Measurements from ENCODE around the gene HOXB1.
"Not testable (repeated sequence)": the region's sequence is repeated elsewhere in the genome, so short reads cannot be mapped to it uniquely, and the experiment has no call there.

The HOXB1 gene

DNA sequence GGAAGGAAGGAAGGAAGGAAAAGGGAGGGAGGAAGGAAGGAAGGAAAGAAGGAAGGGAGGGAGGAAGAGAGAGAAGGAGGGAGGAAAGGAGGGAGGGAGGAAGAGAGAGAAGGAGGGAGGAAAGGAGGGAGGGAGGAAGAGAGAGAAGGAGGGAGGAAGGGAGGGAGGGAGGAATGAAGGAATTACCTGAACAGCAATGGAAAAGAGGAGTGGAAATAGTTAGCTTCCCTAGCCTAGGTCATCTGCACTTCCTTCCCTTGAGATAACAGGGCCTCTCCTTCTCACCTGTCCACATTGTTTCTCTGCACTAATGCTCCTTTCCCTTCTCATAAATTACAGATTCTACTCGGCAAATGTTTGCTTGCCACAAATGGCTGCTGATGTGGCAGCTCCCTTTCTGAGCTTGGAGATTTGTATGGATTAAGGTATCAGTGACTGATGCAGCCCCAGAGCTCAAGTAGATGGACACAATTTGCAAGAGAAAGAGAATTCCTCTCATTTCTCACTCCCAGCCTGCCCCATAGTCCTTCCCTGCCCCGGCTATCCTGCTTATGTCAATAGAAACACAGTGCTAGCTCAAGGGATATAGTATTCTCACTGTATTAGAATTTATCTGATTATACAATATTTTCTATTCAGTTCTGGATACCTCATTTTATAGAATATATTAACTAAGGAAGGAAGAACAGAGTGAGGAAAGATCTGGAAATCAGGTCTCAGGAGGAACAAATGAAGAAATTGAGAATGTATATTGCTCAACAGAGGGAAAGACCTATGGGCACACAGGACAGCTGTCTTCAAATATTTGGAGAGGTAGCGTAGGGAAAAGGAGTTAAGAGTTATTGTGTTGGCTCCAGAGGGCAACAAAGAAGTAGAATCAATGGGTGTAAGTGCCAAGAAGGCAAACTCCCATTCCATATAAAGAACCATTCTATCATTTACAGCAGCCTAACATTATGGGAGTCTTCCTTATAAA, 14.6 kb downstream of the HOXB1 start:
- DNase-seq = no peak

DNA sequence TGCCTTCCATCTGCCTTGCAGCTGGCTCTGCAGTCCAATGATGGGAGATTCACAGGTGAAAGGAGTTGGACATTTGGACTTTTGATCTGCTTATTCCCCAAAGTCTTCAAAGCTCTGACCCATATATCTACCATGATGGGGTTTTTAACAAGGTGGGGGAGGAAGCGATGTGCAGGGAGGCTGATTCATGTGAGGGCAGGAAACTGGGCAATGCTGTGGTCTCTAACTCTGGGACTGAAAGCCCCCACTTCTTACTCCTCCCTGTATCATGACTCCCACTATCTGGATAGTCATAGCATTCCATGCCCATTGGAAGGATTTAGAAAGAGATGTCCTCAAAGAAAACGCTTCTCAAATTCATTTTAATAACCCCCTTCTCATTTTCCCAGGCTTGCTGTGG, 16.3 kb downstream of the HOXB1 start:
- no peak for DNase-seq

DNA sequence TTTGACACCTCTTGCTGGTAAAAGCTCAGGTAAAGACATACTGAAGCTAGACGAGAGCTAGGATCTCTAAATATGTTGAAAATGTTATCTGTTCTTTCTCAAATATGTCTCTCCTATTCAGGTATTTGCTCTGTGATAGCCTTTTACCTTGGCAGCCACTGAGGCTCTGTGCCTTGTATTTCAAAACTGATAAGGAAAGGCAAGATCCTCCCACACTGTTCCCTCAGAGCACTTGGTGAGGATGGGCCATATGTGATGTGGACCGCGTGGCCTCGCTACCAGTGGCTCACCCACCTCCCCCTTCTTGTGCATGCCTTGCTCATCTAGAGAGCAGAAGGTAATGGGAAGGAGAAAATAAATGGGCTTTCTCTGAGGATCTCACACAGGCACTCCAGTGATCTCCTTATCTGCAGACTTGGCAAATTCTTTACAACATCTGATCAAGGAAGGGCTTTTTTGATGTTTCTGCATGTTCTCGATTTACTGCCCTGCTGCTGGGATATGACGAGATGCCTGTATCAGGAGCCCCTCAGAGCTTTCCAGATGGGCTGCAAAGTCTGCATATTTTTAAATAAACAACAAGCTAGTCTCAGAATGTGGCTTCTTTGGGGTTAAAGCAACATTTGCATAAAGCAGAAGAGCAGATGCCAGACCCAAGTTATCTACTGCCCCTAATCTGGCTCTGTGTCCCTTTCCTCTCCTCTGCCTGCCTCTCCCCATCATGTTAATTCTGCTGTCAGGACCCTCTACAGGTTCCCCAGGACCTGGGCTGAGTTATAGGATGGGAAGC, 16.9 kb downstream of the HOXB1 start:
- no peak for DNase-seq

DNA sequence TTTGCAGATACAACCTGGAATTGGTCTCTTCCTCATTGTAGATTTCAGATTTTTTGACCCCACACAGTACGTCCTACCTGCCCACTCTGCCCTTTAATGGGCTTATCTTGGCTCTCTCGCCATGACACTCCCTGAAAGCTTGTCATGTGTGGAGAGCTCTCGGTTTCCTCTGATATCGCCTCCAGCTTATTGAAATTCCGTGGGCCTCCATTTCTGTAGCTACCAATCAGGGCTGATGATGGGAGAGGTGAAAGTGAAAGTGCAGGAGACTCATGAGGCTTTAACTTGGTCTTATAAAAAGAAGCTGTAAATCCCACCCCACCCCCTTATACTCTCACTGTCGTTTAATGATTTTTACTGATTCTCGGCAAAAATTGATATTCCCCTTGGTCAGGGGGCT, 17.7 kb downstream of the HOXB1 start:
- DNase-seq = no peak

DNA sequence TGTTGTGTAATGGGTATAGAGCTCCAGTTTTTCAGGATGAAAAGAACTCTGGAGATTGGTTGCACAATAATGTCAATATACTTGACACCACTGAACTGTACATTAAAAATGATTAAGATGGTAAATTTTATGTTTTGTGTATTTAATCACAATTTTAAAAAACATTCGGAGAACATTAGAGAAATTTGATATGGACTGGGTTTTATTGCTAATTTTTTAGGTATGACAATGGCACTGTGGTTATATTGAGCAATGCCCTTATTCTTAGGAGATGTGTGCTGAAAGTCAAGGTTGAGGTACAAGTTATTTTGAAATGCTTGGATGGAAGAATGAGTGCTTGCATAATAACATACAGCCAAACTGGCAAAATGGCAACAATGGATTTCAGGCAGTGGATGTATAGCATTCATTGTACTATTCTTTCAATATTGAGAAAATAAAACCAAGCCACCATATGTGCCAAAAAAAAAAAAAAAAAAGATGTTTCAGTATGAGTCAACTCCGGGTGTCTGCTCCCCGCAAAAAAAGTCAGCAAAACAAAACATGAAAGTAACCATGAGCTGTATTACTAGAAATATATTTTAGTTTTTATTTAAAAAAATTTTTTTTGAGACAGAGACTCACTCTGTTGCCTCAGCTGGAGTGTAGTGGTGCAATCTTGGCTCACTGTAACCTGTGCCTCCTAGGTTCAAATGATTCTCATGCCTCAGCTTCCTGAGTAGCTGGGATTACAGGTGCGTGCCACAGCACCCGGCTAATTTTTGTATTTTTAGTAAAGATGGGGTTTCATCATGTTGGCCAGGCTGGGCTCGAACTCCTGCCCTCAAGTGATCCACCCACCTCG, 19.8 kb downstream of the HOXB1 start:
- peak; percentile 73 for DNase-seq

DNA sequence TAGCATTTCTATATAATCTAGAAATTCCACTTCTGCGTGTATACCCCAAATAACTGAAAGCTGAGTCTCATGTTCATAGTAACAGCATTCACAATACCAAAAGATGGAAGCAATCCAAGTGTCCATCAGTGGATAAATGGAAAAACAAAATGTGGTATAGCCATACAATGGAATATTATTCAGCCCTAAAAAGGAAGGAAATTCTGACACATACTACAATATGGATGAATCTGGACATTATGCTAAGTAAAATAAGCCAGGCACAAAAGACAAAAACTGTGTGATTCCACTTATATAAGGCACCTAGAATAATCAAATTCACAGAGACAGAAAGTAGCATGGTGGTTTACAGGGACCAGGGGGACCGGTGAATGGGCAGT, 20.4 kb downstream of the HOXB1 start:
- DNase-seq = no peak

DNA sequence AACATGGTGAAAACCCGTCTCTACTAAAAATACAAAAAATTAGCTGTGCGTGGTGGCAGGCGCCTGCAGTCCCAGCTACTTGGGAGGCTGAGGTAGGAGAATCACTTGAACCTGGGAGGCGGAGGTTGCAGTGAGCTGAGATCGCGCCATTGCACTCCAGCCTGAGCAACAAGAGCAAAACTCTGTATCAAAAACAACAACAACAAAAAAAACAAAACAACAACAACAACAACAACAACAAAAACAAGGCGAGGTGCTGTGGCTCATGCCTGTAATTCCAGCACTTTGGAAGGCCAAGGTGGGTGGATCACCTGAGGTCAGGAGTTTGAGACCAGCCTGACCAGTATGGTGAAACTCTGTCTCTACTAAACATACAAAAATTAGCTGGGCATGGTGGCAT, 21.1 kb downstream of the HOXB1 start:
- DNase-seq = not testable (repeated sequence)

DNA sequence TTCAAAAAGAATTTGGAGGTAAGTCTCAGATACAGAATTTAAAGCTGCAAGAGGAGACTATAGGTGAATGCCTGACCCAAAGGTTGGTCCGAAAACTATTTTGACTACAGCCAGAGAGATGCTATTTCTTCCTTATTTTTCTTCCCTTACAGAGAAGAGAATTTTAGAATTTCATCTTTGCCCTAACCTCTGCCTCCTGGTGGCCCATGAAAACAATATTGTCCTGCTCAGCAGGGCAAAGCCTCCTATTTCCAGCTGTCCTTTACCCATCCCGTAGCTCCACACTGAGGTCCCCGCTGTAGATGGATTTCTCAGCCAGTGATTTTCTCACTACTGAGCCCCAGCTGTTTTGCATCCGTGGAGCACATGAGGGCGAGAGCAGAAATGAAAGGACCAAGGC, 24.6 kb downstream of the HOXB1 start:
- no peak for DNase-seq

DNA sequence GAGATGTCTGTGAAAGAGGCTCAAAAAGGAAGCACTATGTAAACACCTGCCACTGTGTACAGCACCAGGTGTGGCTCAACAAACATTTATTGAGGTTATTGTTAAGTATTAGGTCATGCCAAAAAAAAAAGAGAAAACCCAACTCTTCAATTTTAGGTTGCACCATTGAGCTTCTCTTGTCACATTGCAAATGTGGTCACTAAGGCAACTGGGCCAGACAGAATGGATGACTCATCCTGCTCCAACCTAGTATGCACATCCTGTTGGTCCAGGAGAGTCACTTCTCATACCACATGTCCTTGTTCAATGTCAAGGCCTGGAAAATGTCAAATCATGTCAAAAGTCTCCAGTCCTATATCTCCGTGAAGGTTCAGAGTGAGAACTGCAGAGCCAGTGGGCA, 25.0 kb downstream of the HOXB1 start:
- DNase-seq = peak; percentile 89

DNA sequence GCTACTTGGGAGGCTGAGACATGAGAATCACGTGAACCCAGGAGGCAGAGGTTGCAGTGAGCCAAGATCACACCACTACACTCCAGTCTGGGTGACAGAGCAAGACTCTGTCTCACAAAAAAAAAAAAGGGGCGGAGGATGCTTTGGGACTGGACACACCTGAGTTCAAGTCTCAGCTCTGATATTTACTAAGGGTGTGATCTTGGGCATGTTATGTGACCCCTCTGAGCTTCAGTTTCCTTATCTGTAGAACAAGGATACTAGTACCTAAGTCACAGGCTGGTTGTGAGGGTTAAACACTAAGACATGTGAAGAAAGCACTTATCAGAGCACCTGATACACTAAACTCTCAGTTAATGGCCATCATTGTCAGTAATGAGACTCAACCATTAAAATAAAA, 25.9 kb downstream of the HOXB1 start:
- no peak for DNase-seq

DNA sequence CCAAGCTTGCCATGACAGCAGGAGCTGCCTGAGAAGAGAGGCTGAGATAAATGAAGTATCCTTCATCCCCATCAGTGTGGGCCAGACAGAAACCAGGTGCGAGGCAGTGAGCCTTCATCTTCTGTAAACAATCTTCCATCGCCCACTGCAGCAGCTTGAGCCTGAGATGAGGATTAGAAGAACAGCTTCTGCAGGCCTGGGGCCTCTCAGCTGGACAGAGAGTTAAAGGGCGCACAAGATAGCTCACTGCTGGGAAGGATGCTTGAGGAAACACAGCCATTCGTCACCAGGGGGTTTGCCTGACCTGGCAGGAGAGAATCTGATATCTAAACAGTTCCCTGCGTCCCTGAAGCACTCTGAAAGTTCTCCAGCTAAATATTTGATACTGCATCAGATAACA, 27.1 kb downstream of the HOXB1 start:
- DNase-seq = no peak

DNA sequence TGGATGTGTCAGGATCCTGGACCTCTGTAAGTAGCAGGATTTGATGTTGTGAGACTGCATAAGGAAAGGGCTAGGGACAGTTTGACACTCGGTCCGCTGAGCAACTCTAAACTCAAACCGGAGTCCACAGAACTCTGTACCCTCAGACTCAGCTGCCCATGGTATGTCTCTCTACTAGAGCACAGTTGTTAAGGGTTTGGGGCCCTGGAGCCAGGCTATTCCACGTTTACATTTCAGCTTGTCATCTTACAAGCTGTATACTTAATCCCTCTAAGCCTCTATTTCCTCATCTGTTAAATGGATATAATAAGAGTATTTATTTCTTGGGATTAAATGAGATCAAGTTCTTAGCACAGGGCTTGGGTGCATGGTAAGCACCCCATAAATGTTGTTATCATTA, 27.9 kb downstream of the HOXB1 start:
- no peak for DNase-seq

DNA sequence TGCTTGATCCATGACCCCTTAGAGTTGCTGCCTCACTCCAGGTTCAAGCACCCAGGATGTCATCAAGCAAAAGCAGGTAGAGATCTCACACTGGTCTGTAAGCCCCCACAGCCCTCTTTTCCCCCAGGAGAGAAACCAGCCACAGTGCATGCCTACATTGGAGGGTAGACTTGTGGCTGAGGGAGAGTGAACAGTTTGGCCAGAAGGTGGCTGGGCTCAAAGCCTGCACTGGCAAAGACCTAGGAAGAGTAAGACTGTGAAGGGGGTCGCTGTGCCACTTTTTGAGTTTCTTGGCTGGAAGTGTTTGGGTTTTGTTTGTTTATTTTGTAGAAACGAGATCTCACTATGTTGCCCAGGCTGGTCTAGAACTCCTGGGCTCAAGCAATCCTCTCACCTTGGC, 28.5 kb downstream of the HOXB1 start:
- no peak for DNase-seq

DNA sequence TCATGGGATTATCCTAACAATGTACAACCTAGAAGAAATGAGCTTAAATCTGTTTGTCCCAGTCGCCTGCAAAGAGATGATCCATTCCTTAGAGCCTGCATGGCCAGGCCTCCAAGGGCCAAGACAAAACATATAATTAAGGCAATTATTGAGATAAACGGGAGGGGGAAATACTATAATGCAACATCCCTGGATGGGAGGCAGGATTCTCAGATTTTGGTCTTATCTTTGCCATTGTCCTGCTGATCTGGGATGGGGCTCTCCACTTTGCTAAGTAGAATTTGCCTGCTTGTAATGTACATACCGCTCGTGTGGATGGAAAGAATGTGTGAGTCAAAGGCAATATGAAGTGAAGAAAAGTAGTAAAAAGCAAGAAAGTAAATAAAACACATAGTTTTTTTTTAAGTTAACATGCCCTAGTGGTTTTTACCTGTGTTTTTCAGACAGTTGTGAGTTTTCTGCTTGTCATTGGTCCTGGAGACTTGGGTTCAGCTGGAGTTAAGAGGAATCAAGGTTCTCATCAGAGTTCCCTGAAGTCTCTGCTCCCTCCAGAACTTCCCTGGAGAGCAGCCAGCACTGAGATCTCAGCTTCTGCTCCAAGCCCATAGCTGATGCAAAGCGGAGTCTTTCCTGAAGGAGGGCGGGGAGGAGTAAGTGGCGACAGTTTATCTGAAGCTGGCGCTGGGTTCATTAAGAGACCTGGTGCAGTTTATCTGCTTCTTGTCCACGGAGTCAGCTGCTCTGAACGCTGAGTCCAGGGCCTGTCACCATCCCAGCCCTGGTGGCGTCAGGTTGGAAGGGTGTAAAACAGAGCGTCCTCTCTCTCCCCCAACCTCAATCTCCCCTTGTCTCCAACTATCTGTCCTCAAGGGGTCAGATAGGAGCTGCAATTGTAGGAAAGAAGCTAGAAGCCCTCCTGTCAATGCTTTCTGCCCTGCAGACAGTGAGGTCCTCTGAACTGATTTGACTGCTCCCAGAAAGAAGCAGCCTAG, 30.1 kb downstream of the HOXB1 start:
- no peak for DNase-seq

DNA sequence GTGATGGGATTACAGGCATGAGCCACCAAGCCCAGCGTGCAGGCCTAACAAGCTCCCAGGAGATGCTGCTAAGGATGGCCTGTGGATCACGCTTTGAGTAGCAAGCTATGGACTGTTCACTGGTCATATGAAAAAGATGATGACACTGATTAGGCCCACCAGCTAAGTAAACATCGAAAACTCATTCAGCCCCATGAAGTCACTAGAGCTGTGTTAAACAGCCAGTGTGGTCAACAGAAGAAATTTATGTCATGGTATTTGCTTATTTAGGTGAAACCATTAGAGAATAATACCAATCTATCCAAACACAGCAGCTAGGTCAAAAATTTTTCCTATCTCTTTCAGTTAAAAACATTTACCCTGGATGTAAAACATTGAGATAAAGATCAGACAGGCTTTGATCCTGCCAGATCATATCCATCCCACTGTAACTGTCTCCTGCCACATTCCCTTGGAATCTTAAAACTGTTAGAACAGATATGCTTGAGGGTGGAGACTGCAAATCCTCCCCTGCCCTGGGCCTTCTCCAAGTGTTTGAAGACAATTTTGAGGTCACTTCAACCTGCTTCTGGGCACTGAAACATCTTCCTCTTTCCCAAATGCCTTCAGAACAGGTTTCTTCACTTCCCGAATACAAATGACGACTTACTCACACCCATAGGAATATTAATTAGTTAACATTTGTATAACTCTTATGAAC, 30.9 kb downstream of the HOXB1 start:
- no peak for DNase-seq

DNA sequence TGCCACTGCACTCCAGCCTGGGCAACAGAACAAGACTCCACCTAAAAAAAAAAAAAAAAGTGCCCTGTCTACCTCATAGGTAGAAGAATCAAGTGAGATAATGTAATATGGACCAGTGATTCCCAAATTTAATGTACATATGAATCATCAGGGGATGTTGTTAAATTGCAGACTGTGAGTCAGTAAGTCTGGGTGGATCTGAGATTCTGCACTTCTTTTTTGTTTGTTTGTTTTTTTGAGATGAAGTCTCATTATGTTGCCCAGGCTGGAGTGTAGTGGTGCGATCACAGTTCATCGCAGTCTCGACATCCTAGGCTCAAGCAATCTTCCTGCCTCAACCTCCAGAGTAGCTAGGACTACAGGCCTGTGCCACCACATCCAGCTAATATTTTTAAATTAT, 31.6 kb downstream of the HOXB1 start:
- DNase-seq = no peak

DNA sequence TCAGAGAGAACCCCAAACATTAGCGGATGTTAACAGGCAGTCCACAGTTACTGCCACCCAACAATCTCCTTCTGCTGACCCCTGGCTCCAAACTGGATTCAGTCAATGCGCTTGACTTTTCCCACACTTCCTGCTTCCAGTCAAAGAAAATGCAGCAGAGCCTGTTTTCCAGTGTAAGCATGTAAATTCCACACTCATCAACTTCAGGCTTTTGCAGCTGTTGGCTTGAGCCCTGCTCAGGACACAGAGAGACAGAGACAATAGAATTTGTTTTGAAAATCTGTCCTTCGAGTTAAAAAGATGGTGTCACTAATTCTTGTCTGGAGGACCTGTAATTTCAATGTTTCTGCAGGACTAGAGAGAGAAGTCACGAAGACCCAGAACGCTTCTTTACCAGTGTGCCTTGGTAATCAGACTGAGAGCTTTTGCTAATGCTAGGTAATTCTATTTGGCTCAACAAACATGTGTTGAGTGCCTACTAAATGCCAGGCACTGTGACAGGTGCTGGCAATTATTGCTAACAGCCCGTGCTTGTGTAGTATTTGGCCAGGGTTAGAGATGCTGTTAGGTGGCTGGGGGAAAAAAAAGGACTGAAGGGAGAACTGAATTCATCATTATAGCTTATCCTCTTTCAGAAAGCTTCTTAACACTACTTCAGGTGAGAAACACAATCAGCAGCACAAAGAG, 32.5 kb downstream of the HOXB1 start:
- no peak for DNase-seq

DNA sequence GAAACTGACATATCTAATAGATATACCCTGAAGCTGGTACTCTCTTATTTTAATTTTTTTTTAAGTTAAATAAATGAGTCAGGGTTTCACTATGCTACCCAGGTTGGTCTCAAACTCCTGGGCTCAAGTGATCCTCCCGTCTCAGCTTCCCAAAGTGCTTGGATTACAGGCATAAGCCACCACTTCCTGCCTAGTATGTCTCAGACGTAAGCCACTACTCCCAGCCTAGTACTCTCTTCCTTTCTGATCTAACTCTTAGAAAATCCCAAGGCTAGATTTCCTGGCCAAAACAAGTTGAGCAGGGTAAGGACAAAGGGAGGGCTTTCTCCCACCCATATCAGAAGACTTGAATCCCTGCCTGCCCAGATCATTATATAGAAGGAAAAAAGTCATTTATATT, 33.7 kb downstream of the HOXB1 start:
- DNase-seq = no peak

DNA sequence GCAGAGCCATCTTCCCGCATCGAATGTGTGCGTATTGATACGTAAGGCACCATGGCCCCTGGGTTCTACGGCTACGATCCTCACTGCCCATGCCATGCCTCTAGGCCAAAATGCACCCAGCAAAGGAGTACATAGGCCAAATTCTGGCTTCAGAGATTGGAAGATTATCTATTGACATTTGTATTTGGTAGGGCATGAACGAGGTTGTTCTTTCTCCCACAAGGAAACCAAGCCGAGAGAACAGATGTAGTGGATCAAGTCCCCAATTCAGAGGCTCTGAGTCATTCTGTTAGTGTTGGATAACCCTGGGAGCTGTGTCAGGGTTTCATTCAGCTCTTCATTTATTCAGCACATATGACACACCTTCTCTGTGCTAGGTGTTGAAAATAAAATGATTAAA, 36.5 kb downstream of the HOXB1 start:
- DNase-seq = no peak

DNA sequence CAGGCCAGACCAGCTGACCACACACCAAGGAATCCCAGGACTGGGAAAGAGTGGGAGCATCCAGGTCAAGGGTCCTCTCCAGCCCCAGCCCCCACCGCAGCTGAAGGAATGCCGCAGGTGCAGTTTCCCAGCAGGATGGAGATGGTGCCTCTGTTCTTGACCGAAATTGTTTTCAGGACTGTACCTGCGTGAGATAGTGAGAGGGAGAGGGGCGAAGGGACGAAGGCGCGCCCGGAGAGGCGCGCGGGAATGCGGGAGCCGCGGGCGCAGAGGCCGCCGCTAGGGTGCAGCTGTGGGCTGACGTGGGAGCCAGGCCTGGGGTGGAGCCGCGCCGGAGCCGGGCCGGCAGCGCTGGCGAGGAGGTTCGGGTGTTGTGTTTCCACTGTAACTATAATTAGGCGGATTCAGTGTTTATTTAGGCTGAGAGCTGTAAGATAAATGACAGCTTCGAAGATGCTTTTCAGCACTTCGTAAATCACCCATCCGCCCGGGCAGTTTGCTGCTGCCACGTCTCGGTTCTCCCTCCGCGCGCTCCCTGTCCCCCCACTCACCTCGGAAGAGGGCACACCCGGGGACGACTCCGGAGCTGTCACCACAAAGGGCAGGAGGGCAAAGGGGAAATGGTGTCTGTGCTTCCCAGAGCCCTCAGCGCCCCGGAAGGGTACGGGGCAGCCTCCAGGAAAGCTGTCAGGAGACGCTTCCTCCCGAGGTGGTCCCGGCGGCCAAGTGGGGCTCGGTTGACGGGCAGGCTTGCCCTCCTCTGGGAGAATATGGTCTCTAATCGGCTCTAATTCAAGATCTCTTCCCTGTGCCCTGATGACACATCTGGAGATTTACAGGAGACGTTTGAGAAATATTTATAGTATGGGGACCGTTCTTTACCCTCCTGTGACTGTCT, 38.2 kb downstream of the HOXB1 start:
- peak; percentile 74 for DNase-seq
